ENCODE data around the gene COMMD1.
A peak's percentile ranks its signal among the peaks of the same experiment; 100 is the strongest.
"Not testable (repeated sequence)": the region's sequence is repeated elsewhere in the genome, so short reads cannot be mapped to it uniquely, and the experiment has no call there.

The COMMD1 gene

DNA sequence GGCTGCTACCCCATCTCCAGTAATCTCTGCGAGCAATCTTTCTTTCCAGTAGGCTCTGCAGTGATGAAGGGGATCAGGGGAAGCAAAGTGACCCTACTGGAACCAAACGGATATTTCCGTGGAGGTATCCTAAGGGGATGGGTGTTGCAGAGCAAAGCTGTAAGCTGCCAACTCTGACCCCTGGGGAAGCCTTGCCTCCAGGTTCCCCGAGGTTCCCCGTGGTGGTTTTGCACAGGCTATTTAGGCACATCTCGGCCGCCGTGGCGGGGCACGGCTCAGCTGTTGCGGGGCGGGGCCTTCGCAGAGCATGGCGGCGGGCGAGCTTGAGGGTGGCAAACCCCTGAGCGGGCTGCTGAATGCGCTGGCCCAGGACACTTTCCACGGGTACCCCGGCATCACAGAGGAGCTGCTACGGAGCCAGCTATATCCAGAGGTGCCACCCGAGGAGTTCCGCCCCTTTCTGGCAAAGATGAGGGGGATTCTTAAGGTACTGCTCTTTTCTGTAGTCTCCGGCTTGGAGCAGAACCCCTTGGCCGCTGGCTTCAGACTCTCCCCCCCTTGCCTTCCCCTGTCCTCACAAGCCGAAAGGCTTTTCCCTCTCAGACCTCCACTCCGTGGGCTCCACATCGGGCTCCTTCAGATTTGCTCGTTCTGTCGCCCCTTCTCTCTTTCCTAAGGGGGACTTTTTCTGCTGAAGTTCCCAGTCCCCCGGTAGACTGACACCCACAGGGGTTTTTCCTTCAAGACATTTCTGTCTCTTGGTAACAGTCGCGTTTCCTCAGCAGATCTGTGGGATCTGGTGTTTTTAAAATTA lies at the start of gene COMMD1:
COMMD1 (plus strand) TSS at position 303 of the 814 bp plus-strand sequence; CDS start at position 308, 5 bp downstream.
- TF ChIP-seq, protein P1, sequence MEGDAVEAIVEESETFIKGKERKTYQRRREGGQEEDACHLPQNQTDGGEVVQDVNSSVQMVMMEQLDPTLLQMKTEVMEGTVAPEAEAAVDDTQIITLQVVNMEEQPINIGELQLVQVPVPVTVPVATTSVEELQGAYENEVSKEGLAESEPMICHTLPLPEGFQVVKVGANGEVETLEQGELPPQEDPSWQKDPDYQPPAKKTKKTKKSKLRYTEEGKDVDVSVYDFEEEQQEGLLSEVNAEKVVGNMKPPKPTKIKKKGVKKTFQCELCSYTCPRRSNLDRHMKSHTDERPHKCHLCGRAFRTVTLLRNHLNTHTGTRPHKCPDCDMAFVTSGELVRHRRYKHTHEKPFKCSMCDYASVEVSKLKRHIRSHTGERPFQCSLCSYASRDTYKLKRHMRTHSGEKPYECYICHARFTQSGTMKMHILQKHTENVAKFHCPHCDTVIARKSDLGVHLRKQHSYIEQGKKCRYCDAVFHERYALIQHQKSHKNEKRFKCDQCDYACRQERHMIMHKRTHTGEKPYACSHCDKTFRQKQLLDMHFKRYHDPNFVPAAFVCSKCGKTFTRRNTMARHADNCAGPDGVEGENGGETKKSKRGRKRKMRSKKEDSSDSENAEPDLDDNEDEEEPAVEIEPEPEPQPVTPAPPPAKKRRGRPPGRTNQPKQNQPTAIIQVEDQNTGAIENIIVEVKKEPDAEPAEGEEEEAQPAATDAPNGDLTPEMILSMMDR (IDR thresholded peaks at IDR 0.05; ENCODE audit: insufficient read depth, low read depth, low read length, missing control alignments) = no peak
- DNase-seq (ENCODE audit: low read depth) = peak; percentile 89
- H3K4me3 ChIP-seq (ENCODE audit: low read depth, low read length) = peak within 1 kb of the TSS; percentile 84

DNA sequence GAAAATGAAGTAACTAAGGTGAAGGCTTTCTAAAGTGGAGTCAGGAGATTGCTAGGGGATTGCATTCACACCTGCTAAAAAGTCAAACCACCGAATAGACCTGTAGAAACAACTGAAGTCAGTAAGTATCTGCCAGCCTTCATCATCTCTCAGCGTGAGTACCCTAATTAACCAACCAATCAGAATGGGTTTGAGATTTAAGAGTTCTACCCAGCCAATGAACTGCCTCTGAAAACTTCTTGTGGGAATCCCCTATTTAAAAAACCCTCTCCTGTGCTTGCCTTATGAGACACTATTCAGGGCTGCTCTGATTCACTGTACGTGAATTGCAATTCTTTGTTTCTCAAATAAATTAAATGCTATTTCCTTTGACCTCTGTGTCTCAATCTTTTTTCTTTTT lies 48.2 kb upstream of the COMMD1 start:
- peak; percentile 20 for DNase-seq (ENCODE audit: low read depth)
- no peak overlapping the region for H3K4me3 ChIP-seq (ENCODE audit: low read depth, low read length)
- TF ChIP-seq, protein P1 (IDR thresholded peaks at IDR 0.05; ENCODE audit: insufficient read depth, low read depth, low read length, missing control alignments) = no peak

DNA sequence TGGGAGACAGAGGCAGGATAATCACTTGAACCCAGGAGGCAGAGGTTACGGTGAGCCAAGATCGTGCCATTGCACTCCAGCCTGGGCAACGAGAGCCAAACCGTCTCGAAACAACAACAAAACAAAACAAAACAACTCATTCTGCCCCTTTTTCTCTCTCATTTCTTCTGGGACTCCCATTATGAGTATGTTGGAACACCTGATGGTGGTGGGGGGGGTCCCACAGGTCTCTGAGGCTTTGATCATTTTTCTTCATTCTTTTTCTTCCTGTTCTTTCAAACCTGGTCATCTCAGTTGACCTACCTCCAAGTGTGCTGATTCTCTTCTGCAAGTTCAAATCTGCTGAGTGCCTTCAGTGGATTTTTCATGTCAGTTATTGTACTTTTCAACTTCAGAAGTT lies 43.4 kb upstream of the COMMD1 start:
- H3K4me3 ChIP-seq (ENCODE audit: low read depth, low read length) = no peak overlapping the region
- DNase-seq (ENCODE audit: low read depth) = no peak
- TF ChIP-seq, protein P1 (IDR thresholded peaks at IDR 0.05; ENCODE audit: insufficient read depth, low read depth, low read length, missing control alignments) = no peak

DNA sequence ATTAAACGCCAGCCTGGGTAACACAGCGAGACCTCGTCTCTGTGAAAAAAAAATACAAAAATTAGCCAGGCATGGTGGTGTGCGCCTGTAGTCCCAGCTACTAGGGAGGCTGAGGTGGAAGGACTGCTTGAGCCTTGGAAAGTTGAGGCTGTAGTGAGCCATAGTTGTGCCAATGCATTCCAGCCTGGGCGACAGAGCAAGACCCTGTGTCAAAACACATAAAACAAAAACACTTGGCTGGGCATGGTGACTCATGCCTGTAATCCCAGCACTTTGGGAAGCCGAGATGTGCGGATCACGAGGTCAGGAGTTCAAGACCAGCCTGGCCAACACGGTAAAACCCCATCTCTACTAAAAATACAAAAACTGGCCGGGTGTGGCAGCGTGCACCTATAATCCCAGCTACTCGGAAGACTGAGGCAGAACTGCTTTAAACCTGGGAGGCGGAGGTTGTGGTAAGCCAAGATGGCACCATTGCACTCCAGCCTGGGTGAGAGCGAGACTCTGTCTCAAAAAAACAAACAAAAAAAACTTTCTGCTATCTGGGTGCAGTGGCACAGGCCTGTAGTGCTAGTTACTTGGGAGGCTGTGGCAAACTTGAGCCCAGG lies 38.9 kb upstream of the COMMD1 start:
- DNase-seq (ENCODE audit: low read depth); H3K4me3 ChIP-seq (ENCODE audit: low read depth, low read length): not testable (repeated sequence)

DNA sequence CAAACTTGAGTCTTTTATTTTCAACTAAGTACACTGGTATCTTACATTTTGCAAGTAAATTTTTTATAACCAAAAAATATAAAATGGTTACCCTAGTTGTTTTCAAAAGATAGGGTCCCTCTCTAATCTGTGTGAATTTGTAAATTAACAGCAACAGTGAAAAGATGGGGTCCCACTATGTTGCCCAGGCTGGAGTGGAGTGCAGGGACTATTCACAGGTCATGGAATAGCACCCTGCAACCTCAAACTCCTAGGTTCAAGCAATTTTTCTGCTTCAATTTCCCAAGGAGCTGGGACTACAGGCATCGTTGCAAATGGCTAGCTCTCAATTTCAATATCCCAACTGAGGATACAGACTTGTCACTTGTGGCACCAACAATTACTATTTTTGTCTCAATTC lies 29.1 kb upstream of the COMMD1 start:
- no peak for DNase-seq (ENCODE audit: low read depth)
- H3K4me3 ChIP-seq (ENCODE audit: low read depth, low read length) = no peak overlapping the region
- TF ChIP-seq, protein P1 (IDR thresholded peaks at IDR 0.05; ENCODE audit: insufficient read depth, low read depth, low read length, missing control alignments) = no peak

DNA sequence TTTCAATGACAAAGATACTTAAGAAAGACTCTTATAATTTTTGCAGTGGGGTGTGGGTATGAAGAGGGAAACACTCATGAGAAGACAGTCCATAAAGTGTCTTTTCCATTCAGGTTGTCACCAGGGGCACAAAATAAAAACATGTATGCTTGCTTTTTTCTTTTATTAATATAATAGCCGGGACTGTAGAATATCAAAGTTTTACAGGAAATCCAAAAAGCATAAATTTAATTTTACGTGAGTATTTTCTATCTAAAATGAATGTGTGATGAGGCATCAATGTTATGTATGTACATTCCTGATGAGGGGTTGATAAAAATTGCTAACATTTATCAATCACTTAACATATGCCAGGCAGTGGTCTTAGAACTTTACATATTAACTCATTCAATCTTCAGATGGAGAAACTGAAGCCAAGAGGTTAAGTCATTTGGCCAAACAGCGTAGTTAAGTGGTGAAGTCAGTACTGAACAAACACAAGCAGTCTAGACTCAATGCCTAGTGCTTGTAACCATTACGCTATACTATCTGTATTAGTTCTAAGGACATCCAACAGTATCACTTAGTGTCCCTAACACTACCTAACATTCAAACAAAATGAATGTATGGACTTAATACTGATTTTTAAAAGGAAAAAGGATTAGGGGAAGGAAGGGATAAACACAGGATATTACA lies 27.8 kb upstream of the COMMD1 start:
- TF ChIP-seq, protein P1 (IDR thresholded peaks at IDR 0.05; ENCODE audit: insufficient read depth, low read depth, low read length, missing control alignments) = no peak
- no peak for DNase-seq (ENCODE audit: low read depth)
- H3K4me3 ChIP-seq (ENCODE audit: low read depth, low read length) = no peak overlapping the region

DNA sequence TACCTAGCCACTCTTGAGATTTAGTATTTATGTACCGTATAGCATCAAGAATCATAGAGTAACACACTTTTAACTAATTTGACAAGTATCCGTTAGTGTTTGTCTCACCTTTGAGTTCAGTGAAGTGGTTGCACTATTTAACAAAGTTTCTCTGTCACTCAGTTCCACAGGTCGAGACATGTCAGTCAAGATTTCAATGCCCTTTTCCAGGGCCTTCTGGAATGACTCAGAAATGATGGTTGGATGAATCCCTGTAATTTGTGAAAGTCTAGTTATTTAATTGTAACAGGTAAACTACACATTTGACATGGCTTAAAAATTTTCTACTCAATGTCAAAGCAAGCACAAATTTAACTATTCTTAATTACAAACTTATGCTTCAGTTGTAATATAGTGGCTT lies 26.7 kb upstream of the COMMD1 start:
- DNase-seq (ENCODE audit: low read depth) = no peak
- TF ChIP-seq, protein P1 (IDR thresholded peaks at IDR 0.05; ENCODE audit: insufficient read depth, low read depth, low read length, missing control alignments) = no peak
- no peak overlapping the region for H3K4me3 ChIP-seq (ENCODE audit: low read depth, low read length)

DNA sequence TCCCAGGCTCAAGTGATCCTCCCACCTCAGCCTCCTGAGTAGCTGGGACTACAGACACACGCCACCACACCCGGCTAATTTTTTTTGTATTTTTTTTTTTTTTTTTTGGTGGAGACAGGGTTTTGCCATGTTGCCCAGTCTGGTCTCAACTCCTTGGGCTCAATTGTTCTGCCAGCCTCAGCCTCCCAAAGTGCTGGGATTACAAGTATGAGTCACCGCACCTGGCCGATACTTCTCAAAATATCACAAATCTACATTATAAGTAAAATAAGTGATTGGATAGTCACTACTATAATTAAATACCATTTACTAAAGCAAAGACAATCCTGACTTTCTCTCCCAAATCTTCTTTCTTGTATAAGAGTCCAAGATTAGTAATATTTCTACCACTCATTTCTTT lies 26.1 kb upstream of the COMMD1 start:
- H3K4me3 ChIP-seq (ENCODE audit: low read depth, low read length); DNase-seq (ENCODE audit: low read depth): not testable (repeated sequence)

Data from GM12865 (cell line).